GM23248 (cell line): ENCODE results near the gene XYLT2. TPM values are rescaled to one million over a fixed set of nuclear protein-coding genes. Genes with fewer than 3 reads are reported as not detected.

Experiments
- DNase-seq: peaks from one replicate; pipeline ENCODE4 v3.0.0-alpha.2; 2015
- H2AFZ ChIP-seq: fragments of 200-600 bp; sonication (generic); 2 replicates; pipeline ENCODE4 v1.6.1; 2016; ENCODE audit warnings: antibody characterized with exemption
- H3F3A ChIP-seq: fragments of 200-600 bp; sonication (generic); 2 replicates; pipeline ENCODE4 v1.6.1; 2016; ENCODE audit warnings: mild to moderate bottlenecking, antibody characterized with exemption, mixed run types; ENCODE audit not compliant: insufficient read depth
- H3K27ac ChIP-seq: fragments of 200-600 bp; sonication (generic); 2 replicates; pipeline ENCODE4 v1.5.1; 2016; ENCODE audit warnings: mild to moderate bottlenecking
- H3K27me3 ChIP-seq: fragments of 200-600 bp; sonication (generic); replicated peaks from 2 replicates; pipeline ENCODE4 v1.6.1; 2016; ENCODE audit warnings: mild to moderate bottlenecking; ENCODE audit not compliant: insufficient read depth
- H3K36me3 ChIP-seq: fragments of 200-600 bp; sonication (generic); 2 replicates; pipeline ENCODE4 v1.6.1; 2016; ENCODE audit warnings: low read depth, mild to moderate bottlenecking
- H3K4me1 ChIP-seq: fragments of 200-600 bp; sonication (generic); 2 replicates; pipeline ENCODE4 v1.6.1; 2016; ENCODE audit warnings: mild to moderate bottlenecking; ENCODE audit not compliant: insufficient read depth
- H3K4me2 ChIP-seq: fragments of 200-600 bp; sonication (generic); one replicate; pipeline ENCODE4 v1.6.1; 2016; ENCODE audit warnings: mild to moderate bottlenecking; ENCODE audit not compliant: unreplicated experiment
- H3K4me3 ChIP-seq: fragments of 200-600 bp; sonication (generic); 2 replicates; pipeline ENCODE4 v1.5.1; 2016; ENCODE audit warnings: mild to moderate bottlenecking
- H3K79me2 ChIP-seq: fragments of 200-600 bp; sonication (generic); 2 replicates; pipeline ENCODE4 v1.6.1; 2016; ENCODE audit warnings: mild to moderate bottlenecking; ENCODE audit not compliant: insufficient read depth
- H3K9ac ChIP-seq: fragments of 200-600 bp; sonication (generic); 2 replicates; pipeline ENCODE4 v1.6.1; 2016; ENCODE audit warnings: mild to moderate bottlenecking
- H3K9me2 ChIP-seq: fragments of 200-600 bp; sonication (generic); 2 replicates; pipeline ENCODE4 v1.6.1; 2016; ENCODE audit warnings: mixed run types, mild to moderate bottlenecking, moderate library complexity; ENCODE audit not compliant: insufficient read depth
- H3K9me3 ChIP-seq: fragments of 200-600 bp; sonication (generic); one replicate; pipeline ENCODE4 v1.6.1; 2017; ENCODE audit warnings: low read depth
- H4K20me1 ChIP-seq: fragments of 200-600 bp; sonication (generic); 2 replicates; pipeline ENCODE4 v1.6.0; 2016; ENCODE audit not compliant: insufficient read depth
- EZH2 ChIP-seq: fragments of 200-600 bp; sonication (generic); IDR thresholded peaks from 2 replicates; pipeline ENCODE4 v1.6.1; 2018; ENCODE audit warnings: antibody characterized with exemption, mild to moderate bottlenecking; ENCODE audit not compliant: insufficient read depth, poor library complexity, severe bottlenecking
- EZH2phosphoT487 ChIP-seq: fragments of 200-600 bp; sonication (generic); IDR thresholded peaks from 2 replicates; pipeline ENCODE4 v1.6.1; 2018; ENCODE audit warnings: antibody characterized with exemption, moderate library complexity, mild to moderate bottlenecking, low read depth; ENCODE audit not compliant: insufficient read depth
- WGBS, 2 experiments: methylation state at CpG; one replicate each; pipeline ENCODE4 v1.1.6; 2015 to 2017; ENCODE audit warnings: low lambda C conversion rate in 2 of 2, low coverage in 1 of 2; ENCODE audit errors: missing lambda C conversion rate in 2 of 2; 5-methylcytosine and 5-hydroxymethylcytosine counted together
- in situ Hi-C: fragments of 300-500 bp; cut with MboI; formaldehyde crosslinking; loops from 2 replicates; pipeline ENCODE4 v1.15.0; 2020
- polyA plus RNA-seq: library from polyadenylated mRNA; unstranded; fragments of >200 nt; fragmentation: Nextera tagmentation; extraction: Ambion mirVana; gene quantifications from 2 replicates; pipeline ENCODE4 v1.2.1, GENCODE V29; 2016
- total RNA-seq: library from RNA; depleted of rRNA; stranded (reverse); fragments of >200 nt; shearing (Covaris generic); gene quantifications from 2 replicates; pipeline ENCODE4 v1.2.3, GENCODE V29; 2014

Gene XYLT2
- total and polyA plus RNA-seq, 2 experiments from 2014 or later, result 25.3 to 43.6 TPM

DNA sequence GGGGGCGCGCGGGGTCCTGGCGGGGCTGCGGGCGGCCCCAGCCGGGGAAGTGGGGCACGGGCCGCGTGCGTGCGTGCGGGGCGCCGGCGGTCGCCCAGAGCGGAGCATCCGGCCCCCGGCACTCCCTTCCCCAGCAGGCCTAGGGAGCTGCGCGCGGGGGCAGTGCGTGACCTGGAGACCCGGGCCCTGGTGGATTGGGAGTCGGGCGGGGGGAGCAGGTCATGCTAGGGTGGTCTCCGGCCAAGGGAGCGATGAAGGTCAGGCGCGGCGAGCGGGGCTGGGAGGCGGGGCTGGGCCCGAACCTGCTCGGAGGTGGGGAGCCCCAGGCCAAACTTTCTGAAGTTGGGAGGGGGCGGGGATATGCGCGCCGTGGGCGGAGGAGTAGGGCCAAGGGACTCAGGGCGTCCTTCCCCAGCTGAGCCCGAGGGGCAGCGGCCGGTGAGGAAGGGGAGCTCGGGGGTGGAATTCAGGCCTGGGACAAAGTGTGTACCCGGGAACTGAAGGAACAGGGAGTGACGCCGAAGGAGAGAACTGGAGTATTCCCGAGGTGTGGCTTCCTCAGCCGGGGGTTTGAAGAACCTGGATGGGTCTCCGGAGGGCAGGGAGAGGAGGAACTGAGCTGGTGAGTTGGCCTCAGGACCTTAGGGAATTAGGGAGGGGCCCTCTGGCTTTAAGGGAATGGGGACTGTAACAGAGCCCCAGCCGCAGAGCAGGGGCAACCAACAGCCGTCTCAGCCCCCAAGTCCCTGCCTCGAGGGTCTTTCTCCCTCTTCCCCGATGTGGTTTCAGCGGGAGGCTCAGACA lies 589 bp downstream of the XYLT2 start:
- TF ChIP-seq EZH2phosphoT487, result no peak
- no peak for TF ChIP-seq EZH2
- H3K36me3 ChIP-seq, result no peaks in the 10 kb centered on the region
- peaks cover 13% of the 10 kb centered on the region; the same call in 1 of the 2 replicates for H3F3A ChIP-seq
- peak; percentile 57 for DNase-seq
- WGBS, 2 experiments, result 0 to 3% methylated on average over 22 to 53 of the region's 57 CpGs
- H3K27ac ChIP-seq, result no peak overlapping the region
- no peaks in the 10 kb centered on the region for H3K9me2 ChIP-seq
- no peaks in the 10 kb centered on the region for H4K20me1 ChIP-seq
- peak overlapping the region; percentile 94 for H2AFZ ChIP-seq
- in situ Hi-C loops, result no loop called here
- H3K4me3 ChIP-seq, result peak overlapping the region; percentile 75
- H3K9ac ChIP-seq, result peak overlapping the region; percentile 91
- no peaks in the 10 kb centered on the region for H3K27me3 ChIP-seq
- H3K4me2 ChIP-seq, result peak overlapping the region; percentile 52
- peaks cover 18% of the 10 kb centered on the region for H3K4me1 ChIP-seq
- H3K79me2 ChIP-seq, result peaks cover 48% of the 10 kb centered on the region
- H3K9me3 ChIP-seq, result no peaks in the 10 kb centered on the region

DNA sequence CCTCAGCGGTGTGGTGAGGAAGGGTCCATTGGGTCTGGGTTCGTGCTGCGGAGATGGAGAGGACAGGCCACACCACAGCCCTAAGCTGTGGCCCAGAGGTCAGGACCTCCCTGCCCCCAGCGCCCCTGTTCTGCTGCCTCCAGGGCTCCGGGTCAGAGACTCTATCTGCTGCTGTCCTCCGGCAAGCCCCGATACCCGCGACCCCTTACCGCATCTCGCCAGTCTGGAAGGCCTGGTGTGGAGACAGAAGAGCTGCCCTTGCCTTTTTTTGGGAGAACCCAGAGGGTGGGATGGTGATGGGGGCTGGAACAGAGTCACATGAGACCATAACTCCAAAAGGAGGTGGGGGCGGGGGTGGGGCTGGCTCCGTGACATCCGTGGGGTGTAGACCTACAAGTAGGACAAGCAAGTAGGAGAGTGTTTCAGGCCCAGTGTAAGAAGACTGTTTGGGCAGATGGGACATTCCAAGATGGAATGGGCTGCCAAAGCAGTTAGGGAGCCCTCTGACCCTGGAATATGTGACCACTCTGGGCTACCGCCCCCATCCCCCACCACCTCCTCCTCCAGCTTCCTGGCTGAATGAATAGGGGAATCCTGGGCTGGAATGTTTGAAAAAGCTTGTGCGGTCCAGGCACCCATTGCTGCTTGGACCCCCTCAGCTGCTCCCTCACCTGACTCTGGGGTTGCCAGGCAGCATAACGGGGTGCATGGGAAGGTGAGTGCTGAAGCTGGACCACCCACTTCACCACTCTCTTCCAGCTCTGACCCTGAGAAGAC lies 1.4 kb downstream of the XYLT2 start:
- Histone ChIP-seq H3K4me3 (peak overlapping the region; percentile 75), H2AFZ (peak overlapping the region; percentile 72)
- in situ Hi-C loops, result no loop called here

DNA sequence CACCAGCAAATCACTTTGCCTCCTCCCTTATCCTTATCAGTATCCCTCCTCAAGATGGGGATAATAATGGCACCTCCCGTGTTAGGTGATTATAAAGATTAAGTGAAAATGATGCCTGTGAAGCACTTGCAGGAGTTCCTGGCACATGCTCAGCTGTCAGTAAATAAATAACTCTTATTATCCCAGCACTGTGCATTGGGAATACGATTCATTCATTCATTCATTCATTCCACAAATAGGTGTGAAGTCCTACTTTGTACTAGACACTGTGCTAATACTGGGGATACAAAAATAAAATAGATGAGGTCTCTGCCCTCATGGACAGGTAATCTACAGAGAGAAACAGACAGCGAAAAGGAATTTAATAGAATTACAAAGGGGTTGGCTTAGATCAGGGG lies 2.0 kb downstream of the XYLT2 start:
- in situ Hi-C loops, result no loop called here
- no peaks in the 10 kb centered on the region for H3K9me2 ChIP-seq
- H3K27ac ChIP-seq, result peak overlapping the region; percentile 12; the same call in 1 of the 2 replicates
- H3K36me3 ChIP-seq, result no peaks in the 10 kb centered on the region
- H2AFZ ChIP-seq, result no peak overlapping the region
- no peak for DNase-seq
- H3K4me2 ChIP-seq, result peak overlapping the region; percentile 58
- H3K4me1 ChIP-seq, result peaks cover 18% of the 10 kb centered on the region
- 57 to 63% methylated on average over 3 of the region's 3 CpGs for WGBS, 2 experiments
- H3F3A ChIP-seq, result peaks cover 13% of the 10 kb centered on the region; the same call in 1 of the 2 replicates
- H4K20me1 ChIP-seq, result no peaks in the 10 kb centered on the region
- no peaks in the 10 kb centered on the region for H3K27me3 ChIP-seq
- no peak for TF ChIP-seq EZH2phosphoT487
- H3K9ac ChIP-seq, result peak overlapping the region; percentile 91
- H3K79me2 ChIP-seq, result peaks cover 48% of the 10 kb centered on the region
- peak overlapping the region; percentile 75 for H3K4me3 ChIP-seq
- no peaks in the 10 kb centered on the region for H3K9me3 ChIP-seq

More for the DNA sequence above, 1.4 kb downstream of the XYLT2 start:
- H3K4me1 ChIP-seq, result peaks cover 18% of the 10 kb centered on the region
- no peak overlapping the region for H3K27ac ChIP-seq
- H3F3A ChIP-seq, result peaks cover 13% of the 10 kb centered on the region; the same call in 1 of the 2 replicates
- peak; percentile 25 for DNase-seq
- no peaks in the 10 kb centered on the region for H3K9me2 ChIP-seq
- H3K27me3 ChIP-seq, result no peaks in the 10 kb centered on the region
- H3K9ac ChIP-seq, result peak overlapping the region; percentile 91
- H3K79me2 ChIP-seq, result peaks cover 48% of the 10 kb centered on the region
- no peaks in the 10 kb centered on the region for H3K36me3 ChIP-seq
- H3K9me3 ChIP-seq, result no peaks in the 10 kb centered on the region
- H3K4me2 ChIP-seq, result peak overlapping the region; percentile 52
- H4K20me1 ChIP-seq, result no peaks in the 10 kb centered on the region
- TF ChIP-seq EZH2, result no peak
- no peak for TF ChIP-seq EZH2phosphoT487
- whole genome bisulfite sequencing, 2 experiments, result 11 to 12% methylated on average over 17 of the region's 17 CpGs

DNA sequence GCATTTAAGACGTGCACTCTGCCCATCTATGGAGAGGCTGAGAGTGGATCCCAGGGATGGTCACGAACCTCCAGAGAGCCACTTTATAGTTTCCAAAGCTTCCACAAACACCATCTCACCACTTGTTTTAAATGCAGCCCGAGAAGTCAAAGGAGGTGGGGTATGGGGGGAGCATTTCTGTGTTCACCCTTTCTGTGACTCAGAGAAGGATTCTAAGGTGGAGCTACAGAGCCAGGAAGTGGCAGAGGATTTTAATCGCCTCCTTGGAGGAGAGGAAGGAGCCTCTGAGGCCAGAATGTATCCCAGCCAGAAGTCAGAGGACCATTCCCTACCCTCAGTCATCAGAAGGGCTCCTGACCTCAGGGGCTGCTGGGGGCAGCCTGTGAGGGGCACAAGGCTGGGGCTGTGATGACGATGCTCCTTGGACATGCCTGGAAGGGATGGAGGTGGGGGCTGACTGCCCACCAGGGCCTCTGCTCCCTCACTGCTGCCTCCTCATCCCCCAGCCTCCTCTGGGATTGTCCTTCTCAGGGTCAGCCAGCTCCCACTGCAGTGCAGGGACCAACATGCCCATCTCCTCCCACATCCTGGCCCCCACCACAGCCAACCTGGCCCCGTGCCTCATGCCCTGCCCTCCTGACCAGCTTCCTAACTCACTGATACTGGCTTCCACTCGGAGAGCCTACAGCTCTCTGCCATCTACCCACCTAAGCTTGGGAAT lies 2.8 kb downstream of the XYLT2 start:
- no peak overlapping the region for H2AFZ ChIP-seq
- no peaks in the 10 kb centered on the region for H4K20me1 ChIP-seq
- H3K4me2 ChIP-seq, result peak overlapping the region; percentile 58
- 62 to 67% methylated on average over 6 to 7 of the region's 7 CpGs for WGBS, 2 experiments
- peaks cover 13% of the 10 kb centered on the region; the same call in 1 of the 2 replicates for H3F3A ChIP-seq
- no peak overlapping the region for H3K4me3 ChIP-seq
- peak overlapping the region; percentile 12; the same call in 1 of the 2 replicates for H3K27ac ChIP-seq
- DNase-seq, result peak; percentile 66
- H3K9ac ChIP-seq, result peak overlapping the region; percentile 91; the same call in 1 of the 2 replicates
- H3K27me3 ChIP-seq, result no peaks in the 10 kb centered on the region
- no peaks in the 10 kb centered on the region for H3K36me3 ChIP-seq
- H3K9me2 ChIP-seq, result no peaks in the 10 kb centered on the region
- H3K4me1 ChIP-seq, result peaks cover 18% of the 10 kb centered on the region
- no peak for TF ChIP-seq EZH2phosphoT487
- no peak for TF ChIP-seq EZH2
- H3K9me3 ChIP-seq, result no peaks in the 10 kb centered on the region
- H3K79me2 ChIP-seq, result peaks cover 48% of the 10 kb centered on the region
- in situ Hi-C loops, result no loop called here
